Loucy (cell line): ENCODE measurements around the gene CTAG1B.
"Not testable (repeated sequence)": the region's sequence is repeated elsewhere in the genome, so short reads cannot be mapped to it uniquely, and the experiment has no call there.

ENCODE experiments used
- H2AFZ ChIP-seq: fragments of 200-600 bp; sonication (generic); 2 replicates; pipeline ENCODE4 v1.6.0; 2016; ENCODE audit warnings: antibody characterized with exemption, mild to moderate bottlenecking, low read length, moderate library complexity
- H3F3A ChIP-seq: fragments of 200-600 bp; 2 replicates; pipeline ENCODE4 v1.6.0; 2016; ENCODE audit warnings: antibody characterized with exemption, low read depth, mild to moderate bottlenecking
- H3K27me3 ChIP-seq: fragments of 200-600 bp; sonication (generic); 2 replicates; pipeline ENCODE4 v1.6.1; 2014; ENCODE audit warnings: low read length, mild to moderate bottlenecking; ENCODE audit not compliant: insufficient read depth, poor library complexity, severe bottlenecking
- H3K36me3 ChIP-seq: fragments of 200-600 bp; sonication (generic); 2 replicates; pipeline ENCODE4 v1.6.1; 2016; ENCODE audit warnings: low read length; ENCODE audit not compliant: insufficient read depth
- H3K4me1 ChIP-seq: fragments of 200-600 bp; sonication (generic); 2 replicates; pipeline ENCODE4 v1.5.1; 2014; ENCODE audit warnings: low read length, mild to moderate bottlenecking; ENCODE audit not compliant: insufficient read depth, poor library complexity, severe bottlenecking
- H3K4me2 ChIP-seq: fragments of 200-600 bp; sonication (generic); 2 replicates; pipeline ENCODE4 v1.6.0; 2014; ENCODE audit warnings: antibody characterized with exemption, low read length, low read depth, mild to moderate bottlenecking; ENCODE audit not compliant: poor library complexity, severe bottlenecking
- H3K4me3 ChIP-seq: fragments of 200-600 bp; sonication (generic); 2 replicates; pipeline ENCODE4 v1.5.1; 2014; ENCODE audit warnings: low read length, mild to moderate bottlenecking, mixed read lengths; ENCODE audit not compliant: poor library complexity, severe bottlenecking
- H3K79me2 ChIP-seq: fragments of 200-600 bp; sonication (generic); 2 replicates; pipeline ENCODE4 v1.6.1; 2014; ENCODE audit warnings: low read length; ENCODE audit not compliant: insufficient read depth
- H3K9ac ChIP-seq: fragments of 200-600 bp; sonication (generic); 2 replicates; pipeline ENCODE4 v1.6.0; 2014; ENCODE audit warnings: mild to moderate bottlenecking, low read depth, low read length, moderate library complexity; ENCODE audit not compliant: poor library complexity, severe bottlenecking
- H3K9me2 ChIP-seq: fragments of 200-600 bp; sonication (generic); replicated peaks from 2 replicates; pipeline ENCODE4 v1.6.1; 2016; ENCODE audit warnings: low read depth, low read length, mixed read lengths
- H3K9me3 ChIP-seq: fragments of 200-600 bp; sonication (generic); 2 replicates; pipeline ENCODE4 v1.6.1; 2014; ENCODE audit warnings: mild to moderate bottlenecking, antibody characterized with exemption, low read length, low read depth; ENCODE audit not compliant: insufficient read depth
- H4K20me1 ChIP-seq: fragments of 200-600 bp; sonication (generic); 2 replicates; pipeline ENCODE4 v1.6.0; 2014; ENCODE audit warnings: antibody characterized with exemption, low read length, mild to moderate bottlenecking; ENCODE audit not compliant: insufficient read depth, poor library complexity, severe bottlenecking
- CTCF ChIP-seq: fragments of 200-600 bp; sonication (generic); conservative IDR thresholded peaks from 2 replicates; pipeline ENCODE4 v1.5.1; 2014; ENCODE audit warnings: mild to moderate bottlenecking, antibody characterized with exemption, low read length
- EZH2phosphoT487 ChIP-seq: fragments of 200-600 bp; IDR thresholded peaks from 2 replicates; pipeline ENCODE4 v1.6.1; 2018; ENCODE audit warnings: antibody characterized with exemption, mild to moderate bottlenecking, moderate library complexity, borderline replicate concordance

The CTAG1B gene

DNA sequence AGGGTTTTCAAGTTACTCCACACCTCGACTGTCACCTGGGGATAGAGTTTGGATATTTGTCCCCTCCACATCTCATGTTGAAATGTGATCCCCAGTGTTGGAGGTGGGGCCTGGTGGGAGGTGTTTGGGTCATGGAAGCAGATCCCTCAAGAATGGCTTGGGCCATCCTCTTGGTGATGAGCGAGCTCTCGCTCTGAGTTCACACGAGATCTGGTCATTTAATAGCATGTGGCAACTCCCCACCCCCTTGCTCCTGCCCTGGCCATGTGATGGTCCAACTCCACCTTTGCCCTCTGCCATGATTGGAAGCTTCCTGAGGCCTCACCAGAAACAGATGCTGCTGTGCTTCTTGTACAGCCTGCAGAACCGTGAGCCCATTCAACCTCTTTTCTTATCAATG, 25.9 kb downstream of the CTAG1B start:
- no peaks in the 10 kb centered on the region for H4K20me1 ChIP-seq
- no peaks in the 10 kb centered on the region for H3K9me2 ChIP-seq
- TF ChIP-seq CTCF (no peak), EZH2phosphoT487 (no peak)
- no peaks in the 10 kb centered on the region for H3K27me3 ChIP-seq
- H3K4me1 ChIP-seq = no peaks in the 10 kb centered on the region
- no peak overlapping the region for H2AFZ ChIP-seq
- no peaks in the 10 kb centered on the region for H3K79me2 ChIP-seq
- H3K9ac ChIP-seq = no peak overlapping the region
- no peak overlapping the region for H3K4me2 ChIP-seq
- no peaks in the 10 kb centered on the region for H3F3A ChIP-seq
- no peaks in the 10 kb centered on the region for H3K36me3 ChIP-seq
- no peak overlapping the region for H3K4me3 ChIP-seq
- no peaks in the 10 kb centered on the region for H3K9me3 ChIP-seq

GRCh38 chrX:154592505-154592904, 26.6 kb downstream of the CTAG1B start:
- H3K4me1 ChIP-seq = no peaks in the 10 kb centered on the region
- no peaks in the 10 kb centered on the region for H3K9me3 ChIP-seq
- H3K36me3 ChIP-seq = no peaks in the 10 kb centered on the region
- H4K20me1 ChIP-seq = no peaks in the 10 kb centered on the region
- H3K4me3 ChIP-seq = no peak overlapping the region
- H3K27me3 ChIP-seq = no peaks in the 10 kb centered on the region
- no peaks in the 10 kb centered on the region for H3K79me2 ChIP-seq
- H3K9ac ChIP-seq = no peak overlapping the region
- H3K4me2 ChIP-seq = no peak overlapping the region
- H3F3A ChIP-seq = no peaks in the 10 kb centered on the region
- TF ChIP-seq CTCF = no peak
- no peak for TF ChIP-seq EZH2phosphoT487
- H3K9me2 ChIP-seq = no peaks in the 10 kb centered on the region
- no peak overlapping the region for H2AFZ ChIP-seq

GRCh38 chrX:154590415-154590814, 28.7 kb downstream of the CTAG1B start:
- H3K9me2 ChIP-seq, H3K9me3 ChIP-seq, H3K4me3 ChIP-seq, H4K20me1 ChIP-seq, H3K36me3 ChIP-seq, H3K27me3 ChIP-seq, H3K4me1 ChIP-seq, H3K79me2 ChIP-seq, H3K9ac ChIP-seq, H3F3A ChIP-seq, H2AFZ ChIP-seq, H3K4me2 ChIP-seq: not testable (repeated sequence)

DNA sequence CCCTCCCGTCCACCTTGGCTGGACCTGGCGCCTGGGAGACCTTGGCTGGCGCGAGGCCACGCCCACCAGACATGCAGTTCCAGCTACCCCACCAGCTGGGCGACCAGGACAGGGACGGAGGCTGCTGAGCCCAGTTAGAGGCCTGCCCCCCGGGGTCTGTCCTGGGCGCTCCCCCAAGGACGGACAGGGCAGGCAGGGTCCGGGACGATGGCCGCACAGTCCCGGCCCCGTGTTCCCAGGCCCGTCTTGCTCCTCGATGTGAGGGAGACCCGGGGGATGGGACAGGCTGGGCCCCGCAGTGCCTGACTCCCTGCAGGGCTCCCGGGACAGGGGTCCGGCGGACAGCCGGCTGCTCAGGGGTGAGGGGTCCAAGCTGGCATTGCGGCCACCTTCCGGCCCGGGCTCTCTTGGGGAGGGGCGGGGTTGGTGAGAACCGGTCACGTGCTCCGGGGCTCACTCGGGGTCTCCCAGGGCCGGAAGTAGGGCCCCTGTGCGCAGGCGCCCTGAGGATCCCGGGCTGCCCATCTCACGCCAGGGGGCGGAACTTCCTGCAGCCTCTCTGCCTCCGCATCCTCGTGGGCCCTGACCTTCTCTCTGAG, 34.4 kb downstream of the CTAG1B start, which contains the start of gene CTAG1A:
Gene CTAG1A, plus strand, starts transcription at position 549 of the 599 bp plus-strand sequence. CDS start 74 bp downstream, outside the sequence.
- H3K9ac ChIP-seq, H3K4me1 ChIP-seq, H3K4me2 ChIP-seq, H4K20me1 ChIP-seq, H3F3A ChIP-seq, H3K79me2 ChIP-seq, H2AFZ ChIP-seq, H3K9me2 ChIP-seq, H3K36me3 ChIP-seq, H3K27me3 ChIP-seq, H3K9me3 ChIP-seq, H3K4me3 ChIP-seq: not testable (repeated sequence)

- not testable (repeated sequence) for H3K9me2 ChIP-seq, H4K20me1 ChIP-seq, H3K4me3 ChIP-seq, H3K9ac ChIP-seq, H3K4me2 ChIP-seq, H2AFZ ChIP-seq, H3K36me3 ChIP-seq, H3K4me1 ChIP-seq, H3K79me2 ChIP-seq, H3K9me3 ChIP-seq, H3K27me3 ChIP-seq, H3F3A ChIP-seq
Measured at GRCh38 chrX:154582994-154583393, 36.1 kb downstream of the CTAG1B start.

DNA sequence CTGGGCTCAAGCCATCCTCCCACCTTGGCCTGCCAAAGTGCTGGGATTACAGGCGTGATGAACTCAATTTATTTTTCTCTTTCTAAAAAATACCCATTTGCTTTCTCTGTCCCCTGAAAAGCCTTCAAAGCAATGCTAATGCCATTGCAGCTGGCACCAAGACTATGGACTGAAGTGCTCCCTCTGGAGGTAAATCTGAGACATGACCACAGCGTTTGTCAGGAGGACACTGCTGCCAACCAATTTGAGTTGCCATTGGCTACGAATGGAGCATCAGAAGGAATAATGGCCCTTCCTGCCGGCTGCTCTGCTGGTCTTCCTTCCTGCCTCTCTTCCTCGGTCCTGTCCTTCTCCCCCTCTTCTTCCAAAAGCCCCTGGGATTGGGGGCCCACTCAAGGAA, 44.0 kb downstream of the CTAG1B start:
- not testable (repeated sequence) for H3K9me3 ChIP-seq, H3K27me3 ChIP-seq, H3F3A ChIP-seq, H2AFZ ChIP-seq, H3K4me3 ChIP-seq, H3K79me2 ChIP-seq, H3K4me2 ChIP-seq, H3K9ac ChIP-seq, H3K36me3 ChIP-seq, H3K4me1 ChIP-seq, H4K20me1 ChIP-seq, H3K9me2 ChIP-seq
